Cerebellar nuclear complex (tissue), 1 donor: ENCODE results near the gene KIZ.

Experiments
- DNase-seq, 2 experiments: peaks; one replicate each; lab custom pipeline; 2025; lab: John Stamatoyannopoulos, UW

Gene KIZ

DNA sequence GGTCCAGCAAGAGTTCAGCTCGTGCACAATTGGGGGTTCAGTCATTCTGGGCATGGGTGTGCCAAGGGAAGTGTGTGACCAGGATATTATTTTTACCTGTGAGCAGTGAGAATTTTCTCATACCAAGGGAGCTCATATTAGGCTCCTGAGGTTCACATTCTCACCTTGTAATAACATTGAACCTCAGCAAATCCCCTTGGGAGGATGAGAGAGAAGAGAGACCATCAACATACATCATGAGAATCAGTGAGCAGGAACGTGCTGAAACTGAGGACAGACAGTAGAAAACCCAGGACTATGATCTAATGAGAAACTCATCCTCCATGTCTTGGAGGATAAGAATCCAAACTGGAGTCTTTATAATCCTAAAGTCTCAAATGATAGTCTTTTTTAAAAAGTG lies 143.9 kb downstream of the KIZ start:
- no peak for DNase-seq

DNA sequence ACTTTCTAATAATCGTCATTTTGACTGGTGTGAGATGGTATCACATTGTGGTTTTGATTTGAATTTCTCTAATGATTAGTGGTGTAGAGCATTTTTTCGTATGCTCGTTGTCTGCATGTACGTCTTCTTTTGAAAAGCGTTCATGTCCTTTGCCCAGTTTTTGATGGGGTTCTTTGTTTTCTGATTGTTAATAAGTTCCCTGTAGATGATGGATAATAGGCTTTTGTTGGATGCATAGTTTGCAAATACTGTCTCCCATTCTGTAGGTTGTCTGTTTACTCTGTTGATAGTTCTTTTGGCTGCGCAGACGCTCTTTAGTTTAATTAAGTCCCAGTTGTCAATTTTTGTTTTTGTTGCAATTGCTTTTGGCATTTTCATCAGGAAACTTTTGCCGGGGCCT lies 144.9 kb downstream of the KIZ start:
- no peak for DNase-seq

DNA sequence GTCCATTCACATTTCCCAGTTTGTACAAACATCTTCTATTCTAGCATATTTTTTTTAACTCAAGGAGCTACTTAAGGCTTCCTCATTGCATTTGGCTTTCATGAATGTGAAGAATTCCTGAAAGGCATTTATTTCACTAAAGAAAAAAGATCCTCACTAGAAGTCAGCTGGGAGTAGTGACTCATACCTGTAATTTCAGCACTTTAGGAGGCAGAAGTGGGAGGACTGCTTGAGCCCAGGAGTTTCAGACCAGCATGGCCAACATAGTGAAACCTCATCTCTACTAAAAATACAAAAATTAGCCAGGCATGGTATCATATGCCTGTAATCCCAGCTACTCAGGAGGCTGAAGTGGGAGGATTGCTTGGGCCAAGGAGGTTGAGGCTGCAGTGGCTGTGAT lies 146.4 kb downstream of the KIZ start:
- no peak for DNase-seq

DNA sequence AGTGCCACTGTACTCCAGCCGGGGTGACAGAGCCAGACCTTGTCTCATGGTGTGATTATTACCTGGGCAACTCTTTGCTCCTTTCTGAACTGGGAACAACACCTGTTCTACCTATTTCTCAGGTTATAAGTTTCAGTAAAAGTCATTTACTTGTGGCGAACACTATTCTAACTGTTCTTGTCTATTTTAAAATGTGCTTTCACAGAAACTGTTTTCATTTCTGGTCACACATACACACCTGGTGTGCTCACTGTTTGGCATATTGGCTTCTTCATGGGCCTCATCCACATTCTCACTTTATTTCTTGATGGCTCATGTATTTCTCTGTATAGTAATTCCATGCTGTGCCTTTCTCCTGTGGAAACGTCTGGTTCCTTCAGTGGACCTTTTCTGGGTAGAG lies 146.8 kb downstream of the KIZ start:
- no peak for DNase-seq

DNA sequence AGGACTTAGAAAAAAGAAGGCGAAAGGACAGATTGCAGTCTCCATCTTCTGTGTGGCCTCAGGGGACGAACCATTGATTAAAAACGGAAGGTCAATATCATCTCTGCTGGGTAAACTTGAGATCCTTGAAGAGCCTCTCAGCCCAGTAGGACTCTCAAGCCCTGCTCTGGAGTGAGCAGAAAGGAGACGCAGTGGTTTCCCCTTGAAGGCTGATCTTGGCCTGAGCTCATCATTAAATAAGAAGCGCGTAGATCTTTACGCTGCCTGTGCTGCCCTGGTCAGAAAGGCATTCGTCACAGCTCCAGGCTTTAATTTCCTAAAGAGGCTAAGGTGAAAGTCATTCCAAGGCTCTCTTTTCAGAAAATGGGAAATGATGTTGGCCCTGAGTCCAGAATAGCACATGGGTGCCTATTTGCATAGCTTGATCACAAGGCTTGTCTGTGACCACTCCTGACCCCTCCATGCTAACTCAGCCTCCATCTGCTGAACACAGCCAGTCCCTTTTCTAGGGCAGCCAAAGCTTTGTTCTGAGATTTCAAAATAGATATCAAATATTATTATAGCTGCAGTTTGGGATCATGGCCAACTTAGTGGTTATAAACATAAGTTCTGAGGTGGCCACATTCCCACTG lies 148.0 kb downstream of the KIZ start:
- DNase-seq, result no peak

DNA sequence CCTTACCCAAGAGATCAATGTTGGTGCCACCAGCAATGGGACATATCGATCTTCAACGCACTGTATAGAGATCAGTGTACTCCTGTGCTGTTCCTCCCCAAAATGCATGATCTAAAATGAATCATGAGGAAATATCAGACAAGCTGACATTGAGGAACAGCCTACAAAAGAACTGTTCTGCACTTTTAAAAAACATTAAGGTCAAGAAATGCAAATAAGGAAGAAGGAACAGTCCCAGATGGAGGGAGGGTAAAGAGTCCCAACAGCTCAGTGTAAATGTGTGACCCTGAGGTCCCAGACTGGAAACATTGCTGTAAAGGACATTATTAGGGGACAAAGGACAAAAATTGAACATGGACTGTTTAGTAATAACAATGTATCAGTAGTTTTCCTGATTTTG lies 152.9 kb downstream of the KIZ start:
- no peak for DNase-seq

DNA sequence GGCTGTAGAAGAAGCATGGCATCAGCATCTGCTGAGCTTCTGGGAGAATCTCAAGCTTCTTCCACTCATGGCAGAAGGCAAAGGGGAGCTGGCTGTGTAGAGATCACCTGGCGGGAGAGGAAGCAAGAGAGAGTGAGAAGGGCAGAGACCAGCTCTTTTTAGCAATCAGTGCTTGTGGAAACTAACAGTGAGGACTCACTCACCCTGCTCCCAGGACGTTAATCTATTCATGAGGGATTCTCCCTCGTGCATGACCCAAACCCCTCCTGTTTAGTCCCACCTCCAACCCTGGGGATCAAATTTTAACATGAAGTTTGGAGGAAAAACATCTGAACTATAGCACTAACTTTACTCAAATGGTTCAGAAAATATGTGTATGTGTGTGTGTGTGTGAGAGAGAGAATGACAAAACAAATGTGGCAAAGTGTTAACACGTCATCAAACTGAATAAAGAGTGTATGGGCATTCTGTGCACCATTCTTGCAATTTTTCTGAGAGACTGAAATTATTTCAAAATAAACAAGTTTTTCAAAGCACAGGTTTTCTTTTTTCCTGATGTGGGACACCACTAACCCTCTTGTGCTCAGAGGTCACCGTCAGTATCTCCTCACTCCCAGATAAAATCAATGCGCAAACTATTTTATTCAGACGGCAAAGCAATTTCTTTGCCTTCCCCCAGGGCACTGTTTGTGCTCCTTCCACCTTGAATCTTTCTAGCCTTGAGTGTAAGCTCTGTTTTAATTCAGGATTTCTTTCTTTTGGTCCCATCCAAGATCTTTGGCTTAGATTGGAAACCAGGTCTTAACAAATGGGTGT lies 154.0 kb downstream of the KIZ start:
- no peak for DNase-seq

DNA sequence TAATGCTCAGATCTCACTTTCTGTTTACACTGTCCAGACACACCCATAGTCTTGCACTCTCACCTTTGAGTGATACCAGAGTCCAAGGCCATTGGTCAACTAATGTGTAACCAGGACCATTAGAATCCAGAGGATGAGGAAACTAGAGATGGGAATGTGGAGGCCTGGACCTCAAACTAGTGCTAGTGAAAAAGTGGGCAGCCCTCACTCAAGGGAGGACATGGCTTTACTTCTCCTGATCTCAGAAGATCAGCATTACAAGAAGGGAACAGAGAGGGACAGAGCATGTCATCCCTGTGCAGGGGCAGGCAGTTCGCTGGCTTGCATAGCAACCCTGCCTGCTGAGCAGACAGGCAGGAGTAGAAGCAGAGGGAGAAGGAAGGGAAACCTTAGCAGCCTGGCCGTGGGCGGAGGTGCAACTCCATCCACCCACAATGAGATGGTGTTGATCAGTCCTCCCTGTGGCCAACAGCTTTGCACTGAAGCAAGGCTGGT lies 154.7 kb downstream of the KIZ start:
- no peak for DNase-seq

DNA sequence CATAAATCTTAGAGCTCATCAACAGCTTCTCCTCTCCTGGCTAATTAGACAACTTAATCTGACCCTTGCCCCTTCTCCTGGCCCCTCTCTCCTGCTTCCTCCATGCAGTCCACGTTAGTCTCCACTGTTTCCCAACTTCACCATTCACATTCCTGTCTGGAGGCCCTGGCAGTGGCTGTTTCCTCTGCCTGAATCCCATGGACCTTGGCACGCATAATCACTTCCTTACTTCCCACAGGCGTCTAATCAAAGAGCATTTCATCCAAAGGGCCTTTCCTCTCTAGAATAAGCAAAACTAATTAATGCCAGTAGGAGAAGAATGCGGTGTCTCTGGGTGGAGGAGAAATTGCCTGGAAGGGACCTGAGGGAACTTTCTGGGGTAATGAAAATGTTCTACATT lies 160.9 kb downstream of the KIZ start:
- no peak for DNase-seq

DNA sequence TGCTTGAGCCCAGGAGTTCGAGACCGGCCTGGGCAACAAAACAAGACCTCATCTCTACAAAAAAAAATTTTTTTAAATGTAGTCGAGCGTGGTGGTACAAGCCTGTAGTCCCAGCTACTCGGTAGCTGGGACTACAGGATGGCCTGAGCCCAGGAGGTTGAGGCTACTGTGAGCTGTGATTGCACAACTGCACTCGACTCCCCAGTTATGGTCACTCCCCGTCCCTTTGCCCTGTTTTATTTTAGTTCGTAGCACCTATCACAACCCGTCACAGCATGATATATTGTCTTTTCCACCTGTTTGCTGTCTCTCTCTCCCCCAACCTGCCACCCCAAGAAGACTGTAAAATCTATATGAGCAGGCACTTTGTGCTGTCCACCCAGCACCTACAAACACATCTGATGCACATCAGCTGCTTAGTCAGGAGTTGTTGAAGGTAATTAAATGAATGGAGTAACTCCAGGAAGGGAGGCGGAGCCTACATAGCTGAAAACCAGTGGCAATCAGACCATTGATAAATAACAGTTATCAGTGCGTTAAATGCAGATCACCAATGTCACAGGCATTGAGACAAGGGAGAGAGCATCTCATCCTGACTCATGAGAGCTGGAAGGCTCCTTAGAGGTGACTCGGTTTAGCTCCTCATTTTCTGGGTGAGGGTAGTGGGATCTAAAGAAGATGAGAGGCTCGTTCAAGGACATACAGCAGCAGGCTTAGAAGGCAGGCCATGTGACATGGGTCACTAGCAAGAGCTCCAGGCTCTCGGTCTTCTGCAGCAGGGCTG lies 162.9 kb downstream of the KIZ start:
- DNase-seq, result no peak

DNA sequence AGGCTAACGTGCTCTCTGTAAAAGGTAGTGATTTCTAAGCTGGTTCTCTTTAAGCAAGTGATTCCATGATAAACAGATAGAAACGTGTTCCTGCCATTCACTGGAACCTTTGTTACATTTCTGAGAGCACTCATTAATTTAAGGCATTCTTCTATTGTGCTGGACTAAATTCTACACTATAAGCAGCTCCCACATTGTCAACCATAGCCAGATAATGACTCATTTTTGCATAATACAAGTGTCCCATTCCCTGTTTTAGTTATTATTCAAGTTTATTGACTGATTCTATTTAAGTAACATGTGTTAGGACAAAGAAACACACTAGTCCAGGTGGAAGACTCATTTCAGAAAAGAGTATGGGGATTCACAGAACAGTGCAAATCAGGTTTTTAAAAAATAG lies 163.8 kb downstream of the KIZ start:
- DNase-seq, result no peak

DNA sequence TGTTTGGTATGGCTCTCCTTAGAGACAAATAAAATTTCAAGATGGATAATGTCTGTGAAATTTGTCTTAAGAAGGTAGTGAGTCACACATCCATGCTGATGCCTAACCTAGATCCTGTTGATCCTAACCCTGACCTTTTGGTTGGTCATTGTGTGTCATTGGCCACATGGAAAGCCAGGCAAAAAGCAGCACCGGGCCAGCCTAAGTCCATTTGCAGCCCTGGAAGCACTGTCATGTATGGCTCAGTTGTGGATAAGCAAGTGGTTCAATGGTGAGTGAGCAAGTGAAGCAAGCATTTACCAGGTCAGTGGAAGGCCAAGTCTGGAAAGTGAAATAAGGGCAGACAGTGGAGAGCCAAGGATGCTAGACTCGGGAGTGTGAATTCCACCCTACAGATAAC lies 165.1 kb downstream of the KIZ start:
- DNase-seq, result no peak

DNA sequence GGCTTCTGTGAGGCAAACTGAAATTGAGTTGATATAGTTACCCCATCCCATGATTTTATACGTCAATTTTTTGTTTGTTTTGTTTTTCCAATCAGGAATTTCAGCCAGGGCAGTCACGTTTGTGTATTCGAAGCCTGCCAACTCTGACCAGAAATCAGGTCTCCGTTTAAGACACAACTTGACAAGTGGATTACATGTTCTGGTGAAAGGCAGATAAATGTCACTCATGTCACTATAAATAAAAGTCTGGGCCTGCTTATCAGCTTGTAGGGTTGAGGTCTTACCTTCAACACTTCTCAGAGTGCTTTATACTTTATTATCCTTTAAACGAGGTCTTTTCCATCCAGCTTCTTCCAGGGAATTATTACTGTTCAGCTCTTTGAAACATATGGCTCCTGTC lies 168.9 kb downstream of the KIZ start:
- DNase-seq, result no peak
